HFF-Myc (cell line): ENCODE results near the gene NUDT19.

Source experiments
- DNase-seq: peaks from one replicate; pipeline ENCODE4 v3.0.0-alpha.2; 2011; ENCODE audit warnings: low read depth; ENCODE audit errors: extremely low read depth
- H3K4me3 ChIP-seq: replicated peaks from 2 replicates; pipeline ENCODE4 v1.5.1; 2011; ENCODE audit warnings: low read depth, mild to moderate bottlenecking, control low read depth, low read length
- TF ChIP-seq, protein P1 (sequence below): IDR thresholded peaks from 2 replicates; pipeline ENCODE4 v1.5.1; 2012; ENCODE audit warnings: mild to moderate bottlenecking, low read depth, low read length, control low read depth; ENCODE audit errors: missing control alignments

NUDT19 gene

GRCh38 chr19:32666084-32666483 is 25.5 kb upstream of the NUDT19 start:
- TF ChIP-seq, protein P1, sequence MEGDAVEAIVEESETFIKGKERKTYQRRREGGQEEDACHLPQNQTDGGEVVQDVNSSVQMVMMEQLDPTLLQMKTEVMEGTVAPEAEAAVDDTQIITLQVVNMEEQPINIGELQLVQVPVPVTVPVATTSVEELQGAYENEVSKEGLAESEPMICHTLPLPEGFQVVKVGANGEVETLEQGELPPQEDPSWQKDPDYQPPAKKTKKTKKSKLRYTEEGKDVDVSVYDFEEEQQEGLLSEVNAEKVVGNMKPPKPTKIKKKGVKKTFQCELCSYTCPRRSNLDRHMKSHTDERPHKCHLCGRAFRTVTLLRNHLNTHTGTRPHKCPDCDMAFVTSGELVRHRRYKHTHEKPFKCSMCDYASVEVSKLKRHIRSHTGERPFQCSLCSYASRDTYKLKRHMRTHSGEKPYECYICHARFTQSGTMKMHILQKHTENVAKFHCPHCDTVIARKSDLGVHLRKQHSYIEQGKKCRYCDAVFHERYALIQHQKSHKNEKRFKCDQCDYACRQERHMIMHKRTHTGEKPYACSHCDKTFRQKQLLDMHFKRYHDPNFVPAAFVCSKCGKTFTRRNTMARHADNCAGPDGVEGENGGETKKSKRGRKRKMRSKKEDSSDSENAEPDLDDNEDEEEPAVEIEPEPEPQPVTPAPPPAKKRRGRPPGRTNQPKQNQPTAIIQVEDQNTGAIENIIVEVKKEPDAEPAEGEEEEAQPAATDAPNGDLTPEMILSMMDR = no peak
- DNase-seq = no peak
- no peak overlapping the region for H3K4me3 ChIP-seq

DNA sequence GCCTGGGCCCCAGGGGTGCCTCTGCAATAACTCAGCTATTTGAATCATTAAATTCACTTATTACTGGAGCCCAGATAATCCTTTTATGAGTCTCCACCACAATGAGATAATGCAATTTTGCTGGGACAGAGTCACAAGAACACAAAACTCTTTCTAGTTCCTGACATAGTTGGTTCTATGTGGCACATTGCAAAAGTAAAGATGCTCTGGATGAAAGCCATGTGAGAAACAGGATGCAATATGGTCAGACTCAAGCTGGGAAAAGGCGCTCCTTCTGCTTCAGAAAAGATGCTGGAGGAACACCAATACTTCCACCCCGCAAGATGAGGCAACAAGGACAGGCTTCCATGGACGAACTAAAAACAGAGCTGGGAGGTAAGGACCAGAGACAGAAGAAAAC is 22.3 kb upstream of the NUDT19 start:
- no peak for DNase-seq
- H3K4me3 ChIP-seq = no peak overlapping the region
- TF ChIP-seq, protein P1 = no peak

GRCh38 chr19:32671883-32672593 is 19.6 kb upstream of the NUDT19 start:
- TF ChIP-seq, protein P1 = no peak
- no peak for DNase-seq
- no peak overlapping the region for H3K4me3 ChIP-seq

- no peak overlapping the region for H3K4me3 ChIP-seq
- DNase-seq = no peak
- TF ChIP-seq, protein P1 = no peak
Measured at GRCh38 chr19:32672841-32673240, 18.8 kb upstream of the NUDT19 start.

- peak overlapping the region; percentile 76 for H3K4me3 ChIP-seq
- DNase-seq = no peak
- TF ChIP-seq, protein P1 = no peak
Measured at GRCh38 chr19:32673573-32673972, 18.0 kb upstream of the NUDT19 start.

GRCh38 chr19:32674153-32674930 is 17.3 kb upstream of the NUDT19 start:
- TF ChIP-seq, protein P1 = no peak
- no peak for DNase-seq
- H3K4me3 ChIP-seq = peak overlapping the region; percentile 76
